VCaP (cell line): Measurements from ENCODE around the gene ASNSD1.
"Not testable (repeated sequence)": the region's sequence is repeated elsewhere in the genome, so short reads cannot be mapped to it uniquely, and the experiment has no call there.

Experiments used
- H3K27ac ChIP-seq: fragments of 450-650 bp; 2 replicates; pipeline ENCODE4 v1.5.1; 2017
- CTCF ChIP-seq: fragments of 450-650 bp; conservative IDR thresholded peaks from 2 replicates; pipeline ENCODE4 v1.5.1; 2017; ENCODE audit warnings: mild to moderate bottlenecking, moderate library complexity

ASNSD1 gene

GRCh38 chr2:189651284-189651683 is 10.0 kb upstream of the ASNSD1 start:
- no peak overlapping the region for H3K27ac ChIP-seq
- TF ChIP-seq CTCF: no peak

GRCh38 chr2:189653464-189653863 is 7.8 kb upstream of the ASNSD1 start:
- not testable (repeated sequence) for H3K27ac ChIP-seq

GRCh38 chr2:189654641-189655040 is 6.6 kb upstream of the ASNSD1 start:
- H3K27ac ChIP-seq: no peak overlapping the region
- TF ChIP-seq CTCF: no peak

- TF ChIP-seq CTCF: no peak
- H3K27ac ChIP-seq: no peak overlapping the region
These were observed 3.4 kb upstream of the ASNSD1 start for GRCh38 chr2:189657867-189658266.

- H3K27ac ChIP-seq: no peak overlapping the region
- no peak for TF ChIP-seq CTCF
These were observed 2.7 kb upstream of the ASNSD1 start for GRCh38 chr2:189658306-189659212.

GRCh38 chr2:189659734-189660133 is 1.5 kb upstream of the ASNSD1 start:
- no peak overlapping the region for H3K27ac ChIP-seq
- no peak for TF ChIP-seq CTCF

- TF ChIP-seq CTCF: no peak
- H3K27ac ChIP-seq: peak overlapping the region; percentile 79
These were observed 484 bp upstream of the ASNSD1 start for GRCh38 chr2:189660803-189661147.

GRCh38 chr2:189661957-189662321 is 680 bp downstream of the ASNSD1 start:
- H3K27ac ChIP-seq: peak overlapping the region; percentile 79; the same call in 1 of the 2 replicates
- TF ChIP-seq CTCF: no peak
